Immature natural killer cell (primary cell): ENCODE data around the gene LATS2. TPM values are rescaled to one million over a fixed set of nuclear protein-coding genes. Genes with fewer than 3 reads are reported as not detected.

Source experiments
- DNase-seq, 3 donors: peaks; one replicate each; pipeline ENCODE4 v3.0.0; 2022; ENCODE audit warnings: mixed read lengths in 1 of 3
- H3K27ac Mint-ChIP-seq, 6 donors: one replicate each; pipeline ENCODE4 v1.8.0; 2020; ENCODE audit warnings: mixed read lengths in 6 of 6, mild to moderate bottlenecking in 5 of 6, inconsistent platforms in 4 of 6, moderate library complexity in 3 of 6
- H3K27me3 Mint-ChIP-seq, 3 donors: one replicate each; pipeline ENCODE4 v1.8.0; 2020 to 2021; ENCODE audit warnings: low read depth in 3 of 3, mild to moderate bottlenecking in 3 of 3, mixed read lengths in 3 of 3, moderate library complexity in 3 of 3, inconsistent platforms in 1 of 3
- H3K36me3 Mint-ChIP-seq, 3 donors: one replicate each; pipeline ENCODE4 v1.8.0; 2020; ENCODE audit warnings: mixed read lengths in 3 of 3, inconsistent platforms in 2 of 3, mild to moderate bottlenecking in 2 of 3
- H3K4me1 Mint-ChIP-seq, 2 donors: one replicate each; pipeline ENCODE4 v1.8.0; 2020; ENCODE audit warnings: inconsistent platforms in 2 of 2, mild to moderate bottlenecking in 2 of 2, mixed read lengths in 2 of 2, moderate library complexity in 1 of 2
- H3K4me3 Mint-ChIP-seq, 5 donors: one replicate each; pipeline ENCODE4 v1.8.0; 2020; ENCODE audit warnings: mild to moderate bottlenecking in 5 of 5, mixed read lengths in 5 of 5, inconsistent platforms in 3 of 5, moderate library complexity in 3 of 5
- H3K9me3 Mint-ChIP-seq, 6 donors: one replicate each; pipeline ENCODE4 v1.8.0; 2020; ENCODE audit warnings: mild to moderate bottlenecking in 6 of 6, mixed read lengths in 6 of 6, inconsistent platforms in 4 of 6, moderate library complexity in 3 of 6
- polyA plus RNA-seq, 3 donors: library from polyadenylated mRNA; unstranded; fragments of 300-500 nt; fragmentation: Illumina TruSeq; gene quantifications; one replicate each; pipeline ENCODE4 v1.2.3, GENCODE V29; 2021

The LATS2 gene
- polyA plus RNA-seq, 3 donors from 2014 or later = 0.59 to 1.8 (median 1.3) TPM

DNA sequence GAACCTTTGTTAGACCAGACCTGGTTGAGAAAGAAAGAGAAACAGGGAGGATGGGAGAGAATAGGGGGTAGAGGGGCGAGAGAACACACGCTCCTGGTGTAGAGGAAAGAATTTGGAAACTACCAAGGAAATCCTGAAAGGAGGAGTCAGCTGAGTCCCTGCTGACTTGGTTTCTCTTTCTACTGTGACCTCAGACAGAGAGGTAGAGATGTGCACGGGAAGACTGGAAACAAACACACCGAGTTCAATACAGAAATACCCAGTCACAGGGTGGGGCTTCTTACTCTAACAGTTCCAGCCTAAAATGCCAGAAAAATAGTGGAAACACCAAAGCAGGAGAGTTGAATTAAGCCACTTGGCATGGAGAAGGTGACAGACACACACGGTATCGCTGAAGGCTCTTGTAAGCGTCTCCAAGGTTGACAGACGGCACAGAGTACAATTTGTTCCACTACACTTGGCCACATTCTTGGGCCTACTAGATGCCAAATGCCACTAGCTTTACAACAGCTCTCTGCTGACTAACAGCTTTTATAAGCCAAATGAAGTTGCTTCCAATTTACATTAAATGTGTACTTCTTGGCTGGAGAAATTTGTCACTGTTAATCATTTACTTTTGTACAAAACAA is 28.1 kb downstream of the LATS2 start:
- Mint-ChIP-seq H3K4me1 (peaks cover 42 to 57% of the 10 kb centered on the region in 2 donors), H3K9me3 (no peaks in the 10 kb centered on the region), H3K36me3 (peaks cover 0 to 6% (median 6%) of the 10 kb centered on the region in 3 donors), H3K4me3 (peak overlapping the region in 4 of 5 donors; percentile 25 to 69 (median 40)), H3K27ac (peak overlapping the region; percentile 39 to 88 (median 78)), H3K27me3 (no peaks in the 10 kb centered on the region)
- DNase-seq = no peak

GRCh38 chr13:21032656-21033055 is 28.7 kb downstream of the LATS2 start:
- Mint-ChIP-seq H3K27me3 (no peaks in the 10 kb centered on the region), H3K4me1 (peaks cover 40 to 57% of the 10 kb centered on the region in 2 donors), H3K9me3 (no peaks in the 10 kb centered on the region), H3K36me3 (peaks cover 0 to 6% (median 6%) of the 10 kb centered on the region in 3 donors), H3K27ac (peak overlapping the region in 5 of 6 donors; percentile 6 to 80 (median 36)), H3K4me3 (peak overlapping the region in 3 of 5 donors; percentile 0 to 69 (median 40))
- DNase-seq = no peak

- no peak overlapping the region for H3K27ac Mint-ChIP-seq
- no peak for DNase-seq
- no peaks in the 10 kb centered on the region for H3K27me3 Mint-ChIP-seq
- H3K36me3 Mint-ChIP-seq = peaks cover 0 to 6% (median 6%) of the 10 kb centered on the region in 3 donors
- no peak overlapping the region for H3K4me3 Mint-ChIP-seq
- H3K4me1 Mint-ChIP-seq = peaks cover 40 to 56% of the 10 kb centered on the region in 2 donors
- H3K9me3 Mint-ChIP-seq = no peaks in the 10 kb centered on the region
Observed at GRCh38 chr13:21031594-21032275, 29.7 kb downstream of the LATS2 start.

- Mint-ChIP-seq H3K4me1 (peaks cover 6 to 31% of the 10 kb centered on the region in 2 donors), H3K27me3 (peaks cover 0 to 4% (median 0%) of the 10 kb centered on the region in 3 donors), H3K9me3 (no peaks in the 10 kb centered on the region), H3K27ac (no peak overlapping the region), H3K36me3 (peaks cover 0 to 6% (median 6%) of the 10 kb centered on the region in 3 donors), H3K4me3 (no peak overlapping the region)
- DNase-seq = no peak
Observed at GRCh38 chr13:21025539-21025938, 35.8 kb downstream of the LATS2 start.

GRCh38 chr13:21022056-21022979 is 39.1 kb downstream of the LATS2 start:
- no peak overlapping the region for H3K4me3 Mint-ChIP-seq
- no peak for DNase-seq
- peaks cover 0 to 4% (median 0%) of the 10 kb centered on the region in 3 donors for H3K27me3 Mint-ChIP-seq
- peak overlapping the region in 1 of 6 donors; percentile 20 for H3K27ac Mint-ChIP-seq
- H3K4me1 Mint-ChIP-seq = peaks cover 24 to 47% of the 10 kb centered on the region in 2 donors
- H3K9me3 Mint-ChIP-seq = no peaks in the 10 kb centered on the region
- no peaks in the 10 kb centered on the region for H3K36me3 Mint-ChIP-seq

GRCh38 chr13:21020581-21020980 is 40.8 kb downstream of the LATS2 start:
- H3K27me3 Mint-ChIP-seq = peaks cover 0 to 4% (median 0%) of the 10 kb centered on the region in 3 donors
- H3K4me1 Mint-ChIP-seq = peaks cover 35 to 51% of the 10 kb centered on the region in 2 donors
- no peak for DNase-seq
- H3K9me3 Mint-ChIP-seq = no peaks in the 10 kb centered on the region
- no peak overlapping the region for H3K4me3 Mint-ChIP-seq
- no peaks in the 10 kb centered on the region for H3K36me3 Mint-ChIP-seq
- no peak overlapping the region for H3K27ac Mint-ChIP-seq

DNA sequence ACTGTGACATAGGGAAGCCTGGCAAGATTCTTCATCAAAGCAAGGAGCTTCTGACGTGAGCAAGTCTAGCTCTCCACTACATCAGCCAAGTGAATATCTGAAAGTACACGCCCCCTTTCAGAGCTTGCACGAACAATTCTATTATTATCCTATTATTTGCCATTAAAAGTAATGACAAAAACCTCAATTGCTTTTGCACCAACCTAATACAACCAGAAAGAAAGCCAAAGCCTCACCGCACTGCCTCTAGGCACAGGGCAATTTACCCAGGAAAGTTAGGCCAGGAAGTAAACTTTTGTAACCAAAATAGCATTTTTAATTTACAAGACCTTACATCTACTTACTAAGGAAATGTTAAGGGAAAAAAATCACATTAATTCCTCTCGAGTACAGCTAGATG is 41.2 kb downstream of the LATS2 start:
- no peak for DNase-seq
- H3K27me3 Mint-ChIP-seq = peaks cover 0 to 4% (median 0%) of the 10 kb centered on the region in 3 donors
- H3K4me1 Mint-ChIP-seq = peaks cover 37 to 48% of the 10 kb centered on the region in 2 donors
- no peaks in the 10 kb centered on the region for H3K36me3 Mint-ChIP-seq
- H3K4me3 Mint-ChIP-seq = no peak overlapping the region
- peak overlapping the region in 3 of 6 donors; percentile 26 to 32 (median 30) for H3K27ac Mint-ChIP-seq
- H3K9me3 Mint-ChIP-seq = no peaks in the 10 kb centered on the region

GRCh38 chr13:21018220-21018619 is 43.2 kb downstream of the LATS2 start:
- peak overlapping the region in 4 of 6 donors; percentile 45 to 89 (median 64) for H3K27ac Mint-ChIP-seq
- H3K9me3 Mint-ChIP-seq = peaks cover 0 to 2% (median 0%) of the 10 kb centered on the region in 6 donors

GRCh38 chr13:21016487-21016886 is 44.9 kb downstream of the LATS2 start:
- Mint-ChIP-seq H3K36me3 (no peaks in the 10 kb centered on the region), H3K9me3 (peaks cover 0 to 2% (median 0%) of the 10 kb centered on the region in 6 donors), H3K27ac (peak overlapping the region; percentile 43 to 90 (median 64)), H3K4me1 (peaks cover 52 to 67% of the 10 kb centered on the region in 2 donors), H3K27me3 (peaks cover 0 to 4% (median 0%) of the 10 kb centered on the region in 3 donors), H3K4me3 (peak overlapping the region in 3 of 5 donors; percentile 15 to 55 (median 36))
- DNase-seq = no peak

More at GRCh38 chr13:21018220-21018619, 43.2 kb downstream of the LATS2 start:
- Mint-ChIP-seq H3K27me3 (peaks cover 0 to 4% (median 0%) of the 10 kb centered on the region in 3 donors), H3K4me3 (no peak overlapping the region), H3K36me3 (no peaks in the 10 kb centered on the region), H3K4me1 (peaks cover 41 to 61% of the 10 kb centered on the region in 2 donors)
- no peak for DNase-seq

DNA sequence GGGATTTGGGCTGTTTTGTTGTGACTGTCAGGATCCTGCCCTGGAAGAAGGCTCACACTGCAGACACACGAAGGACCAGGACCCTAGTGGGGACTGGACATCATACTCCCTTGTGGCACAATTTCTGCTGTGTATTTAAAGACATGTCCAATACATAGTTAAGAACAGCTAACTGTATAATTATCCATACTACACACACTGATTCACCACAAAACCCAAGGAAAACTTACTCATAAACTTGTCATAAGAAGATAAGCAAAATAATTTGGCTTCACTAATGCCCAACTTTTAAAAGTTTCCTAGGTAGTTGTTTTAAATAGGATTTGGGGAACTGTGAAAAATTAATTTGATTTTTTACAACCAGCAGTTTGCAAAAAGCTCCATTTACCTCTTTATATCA is 46.1 kb downstream of the LATS2 start:
- DNase-seq = no peak
- Mint-ChIP-seq H3K27me3 (no peaks in the 10 kb centered on the region), H3K4me3 (no peak overlapping the region), H3K36me3 (no peaks in the 10 kb centered on the region), H3K27ac (no peak overlapping the region), H3K4me1 (peaks cover 62 to 70% of the 10 kb centered on the region in 2 donors), H3K9me3 (peaks cover 0 to 2% (median 0%) of the 10 kb centered on the region in 6 donors)

DNA sequence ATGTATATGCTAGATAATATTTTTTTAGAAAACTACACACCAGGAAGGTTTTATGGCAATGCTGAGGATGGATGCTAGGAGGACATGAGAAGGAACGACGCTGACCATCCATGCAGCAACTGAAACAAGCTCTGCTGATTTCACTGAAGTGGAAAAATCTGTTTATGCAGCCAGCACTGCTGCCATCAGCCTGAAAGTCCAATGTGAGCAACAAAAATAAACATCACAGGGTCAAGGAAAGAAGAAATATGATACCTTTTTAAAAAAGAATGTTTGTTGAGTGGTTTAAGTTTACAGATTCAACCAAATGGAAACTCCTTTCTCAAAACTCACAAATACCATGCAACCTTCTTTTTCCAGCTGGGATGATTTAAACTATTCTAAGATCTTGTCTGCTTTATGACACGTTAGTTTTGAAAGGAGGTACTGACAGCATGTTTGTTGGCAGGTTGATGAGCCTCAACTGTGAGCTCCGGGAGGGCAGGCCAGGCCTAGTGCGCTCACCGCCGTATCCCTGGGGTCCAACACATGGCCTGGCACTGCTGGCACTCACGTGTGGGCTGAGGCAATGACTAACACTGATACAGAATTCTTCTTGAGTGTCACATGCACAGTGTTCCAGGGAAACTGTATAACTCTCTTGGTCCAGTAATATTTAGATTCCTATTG is 46.8 kb downstream of the LATS2 start:
- no peak for DNase-seq
- Mint-ChIP-seq H3K4me3 (no peak overlapping the region), H3K27me3 (no peaks in the 10 kb centered on the region), H3K27ac (no peak overlapping the region), H3K9me3 (peaks cover 0 to 2% (median 0%) of the 10 kb centered on the region in 6 donors), H3K36me3 (no peaks in the 10 kb centered on the region), H3K4me1 (peaks cover 65 to 72% of the 10 kb centered on the region in 2 donors)

DNA sequence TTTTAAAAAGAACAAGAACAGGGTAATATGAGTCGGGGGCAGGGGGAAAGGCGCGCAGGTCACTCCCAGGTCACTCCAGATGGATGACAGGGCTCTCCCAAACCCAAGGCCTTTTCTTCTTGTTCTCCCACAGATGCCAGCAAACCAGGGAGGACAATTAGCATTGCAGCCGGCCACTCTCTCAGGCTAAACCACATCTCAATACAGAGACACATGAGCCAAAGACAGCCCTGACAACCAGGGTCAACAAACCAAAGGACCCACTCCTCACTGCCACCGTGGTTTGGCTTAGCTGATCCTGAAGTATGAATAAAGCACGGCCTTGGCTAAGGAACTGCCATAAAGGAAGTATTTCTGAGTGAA is 47.3 kb downstream of the LATS2 start:
- Mint-ChIP-seq H3K9me3 (peaks cover 0 to 2% (median 0%) of the 10 kb centered on the region in 6 donors), H3K27ac (no peak overlapping the region), H3K27me3 (no peaks in the 10 kb centered on the region), H3K36me3 (no peaks in the 10 kb centered on the region), H3K4me3 (no peak overlapping the region), H3K4me1 (peaks cover 70 to 77% of the 10 kb centered on the region in 2 donors)
- no peak for DNase-seq

- Mint-ChIP-seq H3K9me3 (peaks cover 0 to 2% (median 0%) of the 10 kb centered on the region in 6 donors), H3K27me3 (no peaks in the 10 kb centered on the region), H3K4me3 (no peak overlapping the region), H3K36me3 (no peaks in the 10 kb centered on the region), H3K4me1 (peaks cover 67 to 82% of the 10 kb centered on the region in 2 donors), H3K27ac (peak overlapping the region in 1 of 6 donors; percentile 17)
- no peak for DNase-seq
Observed at GRCh38 chr13:21013682-21014038, 47.7 kb downstream of the LATS2 start.
